HG02642 (cell line): ENCODE results near the gene DOK6.

Source experiments
- ATAC-seq: cut with Tn5 transposase; IDR thresholded peaks from one replicate; pipeline ENCODE4 v1.9.1; 2021; ENCODE audit warnings: mild to moderate bottlenecking; ENCODE audit not compliant: unreplicated experiment, poor library complexity

The DOK6 gene

GRCh38 chr18:69414184-69414583, 13.5 kb downstream of the DOK6 start:
- no peak for ATAC-seq

- ATAC-seq: no peak
Measured at GRCh38 chr18:69432847-69433246, 32.2 kb downstream of the DOK6 start.

- no peak for ATAC-seq
Measured at GRCh38 chr18:69435000-69435399, 34.3 kb downstream of the DOK6 start.

DNA sequence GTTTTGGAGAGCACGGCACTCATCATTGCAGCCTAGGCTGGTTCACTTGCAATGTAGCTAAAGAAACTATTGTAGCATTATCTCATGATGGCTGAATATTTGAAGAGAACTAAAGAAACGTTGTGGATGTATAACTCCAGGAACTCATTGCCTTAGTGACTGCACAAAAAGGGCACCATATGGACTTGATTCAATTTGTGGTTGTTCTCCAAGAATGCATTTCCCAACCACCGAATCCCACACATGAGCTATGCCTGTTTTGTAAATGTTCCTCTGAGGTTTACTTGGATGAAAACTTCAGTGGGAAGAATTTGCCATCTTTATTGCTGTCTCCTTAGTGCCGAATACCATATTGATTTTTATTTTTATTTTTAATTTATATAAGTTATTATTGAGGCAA, 43.5 kb downstream of the DOK6 start:
- ATAC-seq: no peak

DNA sequence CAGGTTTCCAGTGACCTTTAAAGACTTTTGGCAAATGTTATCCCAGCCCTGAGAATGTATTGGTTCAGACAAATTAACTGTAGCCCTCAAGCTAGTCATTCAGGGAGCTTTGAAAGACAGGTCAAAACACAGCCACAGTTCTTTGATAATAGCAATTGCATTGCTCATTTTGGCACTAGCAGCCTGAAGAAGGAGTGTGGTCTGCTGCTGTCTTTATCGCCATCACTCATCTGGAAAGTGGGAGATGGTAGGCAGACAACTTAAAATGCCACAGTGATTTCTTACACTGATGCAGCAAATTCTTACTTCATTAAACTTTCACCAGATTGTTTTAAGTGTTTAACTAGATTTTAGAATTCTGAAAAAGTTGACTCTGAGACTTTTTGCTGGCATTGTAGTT, 47.2 kb downstream of the DOK6 start:
- ATAC-seq: no peak

GRCh38 chr18:69455125-69455524, 54.4 kb downstream of the DOK6 start:
- ATAC-seq: no peak

- ATAC-seq: no peak
Measured at GRCh38 chr18:69469444-69469919, 68.8 kb downstream of the DOK6 start.

GRCh38 chr18:69480460-69480859, 79.8 kb downstream of the DOK6 start:
- no peak for ATAC-seq

GRCh38 chr18:69483574-69483973, 82.9 kb downstream of the DOK6 start:
- ATAC-seq: no peak

DNA sequence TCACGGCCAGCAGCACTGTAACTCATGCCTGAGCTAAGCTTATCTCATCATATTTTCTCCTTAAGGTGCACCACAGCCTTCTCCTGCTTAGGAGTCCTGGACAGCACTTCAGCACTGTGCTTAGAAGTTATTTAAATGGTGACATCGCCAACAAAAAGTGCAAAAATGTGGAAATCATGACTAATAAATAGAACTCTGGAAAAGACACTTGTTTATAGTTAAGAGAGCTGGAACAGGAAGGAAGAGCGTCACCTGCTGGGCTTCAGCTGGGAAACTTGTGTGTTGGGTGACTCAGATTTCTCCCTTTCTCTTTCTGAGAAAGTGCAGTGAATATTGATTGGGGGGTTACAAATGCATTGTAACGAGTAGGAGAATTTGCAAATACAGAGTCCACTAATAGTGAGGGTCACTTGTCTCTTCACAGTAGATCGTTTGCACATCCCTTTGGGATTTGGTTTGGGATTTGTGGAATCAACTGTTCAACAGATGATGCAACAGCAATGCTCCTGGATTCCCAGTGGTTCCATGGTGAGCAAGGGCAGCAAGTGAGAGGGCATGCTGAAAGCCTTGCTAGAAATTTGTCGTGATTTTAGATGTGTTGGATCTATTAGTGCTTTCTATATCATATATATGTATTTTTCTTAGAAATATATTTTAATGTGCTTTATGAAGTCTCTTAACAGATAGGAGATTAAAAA, 84.2 kb downstream of the DOK6 start:
- no peak for ATAC-seq

- ATAC-seq: no peak
Measured at GRCh38 chr18:69487488-69488394, 87.1 kb downstream of the DOK6 start.

DNA sequence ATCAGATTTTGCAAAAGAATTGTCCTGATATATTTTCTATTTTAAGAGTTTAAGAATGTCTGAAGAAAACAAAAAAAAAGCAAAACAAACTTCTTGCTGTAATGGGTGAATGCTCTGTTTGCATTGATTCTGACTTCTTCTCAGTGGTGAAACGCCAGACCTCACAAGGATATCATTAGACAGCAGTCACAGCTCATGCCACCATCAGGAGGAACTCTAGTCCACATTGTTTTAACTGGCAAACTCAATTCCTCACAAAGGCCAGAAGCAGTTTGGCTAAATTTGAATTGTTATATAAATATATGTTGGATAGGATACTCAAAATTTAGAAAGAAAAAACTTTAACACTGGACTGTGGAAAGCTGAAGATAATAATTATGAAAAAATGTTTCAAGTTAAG, 89.4 kb downstream of the DOK6 start:
- no peak for ATAC-seq

- ATAC-seq: no peak
Measured at GRCh38 chr18:69490813-69491212, 90.1 kb downstream of the DOK6 start.

GRCh38 chr18:69491576-69491975, 90.9 kb downstream of the DOK6 start:
- no peak for ATAC-seq

GRCh38 chr18:69492861-69493260, 92.2 kb downstream of the DOK6 start:
- no peak for ATAC-seq

- no peak for ATAC-seq
Measured at GRCh38 chr18:69494841-69495240, 94.2 kb downstream of the DOK6 start.

DNA sequence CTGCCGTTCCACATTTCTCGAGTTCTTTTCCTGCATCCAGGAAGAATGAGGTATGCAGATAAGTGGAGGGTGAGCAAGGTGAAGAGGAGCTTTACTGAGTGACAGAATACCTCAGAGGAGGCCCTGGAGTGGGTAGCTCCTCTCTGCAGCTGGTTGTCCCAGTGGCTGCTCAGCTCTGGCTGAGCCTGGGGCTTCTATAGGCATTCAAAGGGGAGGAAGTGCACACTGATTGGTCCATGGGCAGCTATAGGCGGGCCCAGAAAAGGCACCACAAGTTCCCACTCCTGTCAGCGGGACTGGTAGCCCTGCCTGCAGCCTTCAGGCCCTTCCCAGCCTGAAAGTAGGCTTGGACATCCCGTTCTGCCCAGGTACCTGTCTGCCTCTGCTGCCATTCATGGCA, 94.7 kb downstream of the DOK6 start:
- ATAC-seq: peak; percentile 58

GRCh38 chr18:69495841-69496533, 95.3 kb downstream of the DOK6 start:
- ATAC-seq: no peak

DNA sequence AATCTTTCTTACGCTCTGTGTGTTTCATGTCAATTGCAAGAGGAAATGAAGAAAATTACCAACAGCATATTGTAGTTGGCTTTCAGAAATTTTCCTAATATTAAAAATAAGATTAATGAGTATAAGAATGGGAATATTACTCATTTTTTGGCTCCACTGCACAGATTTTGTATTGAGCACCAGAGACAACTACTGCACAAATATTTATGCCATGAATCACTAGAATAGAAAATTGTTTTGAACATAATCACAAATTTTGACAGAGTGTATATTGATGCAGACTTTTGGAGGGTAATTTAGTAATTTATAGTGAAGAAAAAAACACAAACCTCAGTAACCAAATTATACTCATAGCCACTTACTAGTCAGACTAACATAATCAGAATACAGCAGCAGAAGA, 118.3 kb downstream of the DOK6 start:
- no peak for ATAC-seq

GRCh38 chr18:69523582-69523981, 122.9 kb downstream of the DOK6 start:
- no peak for ATAC-seq

DNA sequence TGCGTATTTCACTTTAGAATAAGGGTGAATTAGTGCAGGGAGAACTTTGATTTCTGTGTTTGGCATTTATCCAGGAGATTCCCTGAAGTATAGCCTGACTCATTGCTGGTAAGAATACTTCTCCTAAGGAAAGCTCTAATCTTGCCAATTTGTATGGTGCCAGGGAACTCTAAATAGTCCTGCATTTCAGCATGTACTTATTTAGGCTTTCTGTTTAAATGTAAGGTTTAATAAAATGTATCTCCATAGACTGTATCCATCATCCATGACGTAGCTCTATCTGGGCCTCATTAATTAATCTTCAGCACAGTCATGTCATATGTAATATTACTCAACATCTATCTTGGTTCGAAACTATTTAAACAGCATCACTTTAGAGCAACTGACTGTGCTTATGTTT, 127.7 kb downstream of the DOK6 start:
- no peak for ATAC-seq
